ENCODE results near the gene PHPT1.

DNA sequence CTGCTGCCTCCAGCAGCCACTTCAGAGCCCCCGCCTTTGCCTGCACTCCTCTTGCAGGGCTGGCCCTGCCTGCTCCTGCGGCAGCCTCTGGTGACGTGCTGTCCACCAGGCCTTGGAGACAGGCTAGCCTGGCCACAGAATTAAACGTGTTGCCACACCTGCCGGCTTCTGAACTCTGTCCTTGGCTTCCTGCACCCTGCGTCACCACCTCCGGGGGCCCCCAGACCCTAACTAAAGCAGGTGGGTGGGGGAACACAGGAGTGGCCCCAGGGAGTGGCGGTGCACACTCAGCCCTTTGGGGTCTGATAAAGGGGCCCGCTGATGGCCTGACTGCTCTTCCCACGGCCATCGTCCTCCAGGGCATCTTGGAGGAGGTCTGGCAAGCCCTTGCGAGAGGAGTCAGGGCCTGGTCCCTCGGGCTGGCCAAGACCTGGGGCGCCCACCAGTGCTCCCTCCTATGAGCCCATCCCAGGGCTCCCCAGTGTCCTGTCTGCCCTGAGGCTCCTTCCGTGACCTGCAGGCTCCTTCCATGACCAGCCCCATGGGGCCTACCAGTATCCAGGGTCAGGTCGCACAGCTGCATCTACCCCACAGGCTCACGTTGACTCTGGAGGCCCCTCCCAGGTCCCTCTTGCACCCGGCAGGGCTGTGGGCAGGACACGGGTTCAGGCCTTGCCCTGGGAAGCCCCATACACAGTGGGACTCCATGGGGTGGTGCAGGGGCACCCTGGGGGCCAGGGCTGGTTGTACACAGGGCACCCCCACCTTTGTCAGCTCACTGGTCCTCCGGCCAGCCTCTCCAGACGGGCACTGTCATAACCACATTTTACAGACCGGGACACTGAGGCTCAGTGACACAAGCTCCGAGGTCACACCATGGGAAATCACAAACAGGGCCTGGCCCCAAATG, 1.9 kb downstream of the PHPT1 start:
- TF ChIP-seq CTCF (IDR thresholded peaks at IDR 0.05) = no peak
- TF ChIP-seq POLR2AphosphoS5 (IDR thresholded peaks at IDR 0.05) = no peak

Data from stomach (tissue), 4 donors.